ENCODE results near the gene TMEM53.

- TF ChIP-seq CTCF (IDR thresholded peaks at IDR 0.05; ENCODE audit: insufficient read depth, low read depth, low read length): no peak
- TF ChIP-seq EZH2 (IDR thresholded peaks at IDR 0.05; ENCODE audit: insufficient read depth, low read length): no peak
Observed at GRCh38 chr1:44694863-44695478, 20.7 kb upstream of the TMEM53 start.

Data from astrocyte (in vitro differentiated cells and primary cell).